HuH-7 (cell line): ENCODE results near the gene PSG1.
"Not testable (repeated sequence)": the region's sequence is repeated elsewhere in the genome, so short reads cannot be mapped to it uniquely, and the experiment has no call there.

Experiments
- DNase-seq: peaks from one replicate; pipeline ENCODE4 v3.0.0; 2011; ENCODE audit warnings: low spot score

Gene PSG1

GRCh38 chr19:42879613-42880012 is at the start of gene PSG1:
TSS of gene PSG1 (minus strand) at chr19:42879713. CDS start at chr19:42879581, 132 bp downstream.
- DNase-seq, result no peak

GRCh38 chr19:42928896-42929295 is 49.4 kb upstream of the PSG1 start:
- DNase-seq, result no peak

- DNase-seq, result no peak
Observed at GRCh38 chr19:42926781-42927180, 47.3 kb upstream of the PSG1 start.

- DNase-seq, result peak; percentile 8
Observed at GRCh38 chr19:42923106-42923505, 43.6 kb upstream of the PSG1 start.

GRCh38 chr19:42920971-42921370 is 41.5 kb upstream of the PSG1 start:
- not testable (repeated sequence) for DNase-seq

- no peak for DNase-seq
Observed at GRCh38 chr19:42919757-42920079, 40.2 kb upstream of the PSG1 start.

- DNase-seq, result peak; percentile 15
Observed at GRCh38 chr19:42919070-42919756, 39.7 kb upstream of the PSG1 start.

- DNase-seq, result not testable (repeated sequence)
Observed at GRCh38 chr19:42918377-42919069, 39.0 kb upstream of the PSG1 start.

- not testable (repeated sequence) for DNase-seq
Observed at GRCh38 chr19:42917634-42918033, 38.1 kb upstream of the PSG1 start, which contains the start of gene PSG6. TSS of gene PSG6 (minus strand) at chr19:42917894. CDS start at chr19:42917792, 102 bp downstream.

GRCh38 chr19:42916931-42917330 is 37.4 kb upstream of the PSG1 start:
- not testable (repeated sequence) for DNase-seq

GRCh38 chr19:42913516-42913915 is 34.0 kb upstream of the PSG1 start:
- not testable (repeated sequence) for DNase-seq

- not testable (repeated sequence) for DNase-seq
Observed at GRCh38 chr19:42912941-42913340, 33.4 kb upstream of the PSG1 start.

GRCh38 chr19:42911731-42912130 is 32.2 kb upstream of the PSG1 start:
- not testable (repeated sequence) for DNase-seq

GRCh38 chr19:42906162-42906561 is 26.6 kb upstream of the PSG1 start:
- not testable (repeated sequence) for DNase-seq

GRCh38 chr19:42900561-42900960 is 21.0 kb upstream of the PSG1 start:
- not testable (repeated sequence) for DNase-seq

GRCh38 chr19:42899674-42900073 is 20.2 kb upstream of the PSG1 start:
- not testable (repeated sequence) for DNase-seq

GRCh38 chr19:42899110-42899509 is 19.6 kb upstream of the PSG1 start:
- not testable (repeated sequence) for DNase-seq

GRCh38 chr19:42898656-42899055 is 19.1 kb upstream of the PSG1 start:
- DNase-seq, result not testable (repeated sequence)

- DNase-seq, result not testable (repeated sequence)
Observed at GRCh38 chr19:42897729-42898128, 18.2 kb upstream of the PSG1 start.

GRCh38 chr19:42890446-42890845 is 10.9 kb upstream of the PSG1 start:
- not testable (repeated sequence) for DNase-seq

GRCh38 chr19:42887876-42888445 is 8.4 kb upstream of the PSG1 start:
- not testable (repeated sequence) for DNase-seq

GRCh38 chr19:42882730-42883129 is 3.2 kb upstream of the PSG1 start:
- not testable (repeated sequence) for DNase-seq

- DNase-seq, result not testable (repeated sequence)
Observed at GRCh38 chr19:42882010-42882409, 2.5 kb upstream of the PSG1 start.
